SK-N-SH treated with all-trans-retinoic acid at 6 μM for 48 hours (cell line): Measurements from ENCODE around the gene INSR.

Experiments
- ATAC-seq: fragments of 200-7000 bp; cut with Tn5 transposase; 3 replicates; pipeline ENCODE4 v1.9.1; 2020; ENCODE audit warnings: mild to moderate bottlenecking, moderate library complexity
- ARNTL ChIP-seq: fragments of 450-650 bp; formaldehyde crosslinking; IDR thresholded peaks from 2 replicates; pipeline ENCODE4 v1.5.0; 2020; ENCODE audit warnings: low read depth, mild to moderate bottlenecking, moderate library complexity, borderline replicate concordance
- CREB5 ChIP-seq: fragments of 250-450 bp; sonication (Bioruptor Pico); IDR thresholded peaks from 2 replicates; pipeline ENCODE4 v1.5.1; 2020; ENCODE audit warnings: low read depth, mild to moderate bottlenecking, moderate library complexity
- CSDC2 ChIP-seq: fragments of 250-450 bp; sonication (Bioruptor Pico); IDR thresholded peaks from 2 replicates; pipeline ENCODE4 v1.5.0; 2020; ENCODE audit warnings: mild to moderate bottlenecking, moderate library complexity
- CSRNP3 ChIP-seq: fragments of 250-450 bp; sonication (Bioruptor Pico); IDR thresholded peaks from 2 replicates; pipeline ENCODE4 v1.5.1; 2021; ENCODE audit warnings: mild to moderate bottlenecking, moderate library complexity
- ESRRG ChIP-seq: fragments of 250-450 bp; sonication (Bioruptor Pico); IDR thresholded peaks from 2 replicates; pipeline ENCODE4 v1.6.1; 2021; ENCODE audit warnings: mild to moderate bottlenecking
- GLIS3 ChIP-seq: fragments of 250-450 bp; sonication (Bioruptor Pico); IDR thresholded peaks from 2 replicates; pipeline ENCODE4 v1.5.0; 2020; ENCODE audit warnings: mild to moderate bottlenecking, moderate library complexity
- ISL1 ChIP-seq: fragments of 250-450 bp; sonication (Bioruptor Pico); IDR thresholded peaks from 2 replicates; pipeline ENCODE4 v2.1.2; 2022; ENCODE audit warnings: mild to moderate bottlenecking, moderate library complexity
- OSR1 ChIP-seq: fragments of 250-450 bp; sonication (Bioruptor Pico); IDR thresholded peaks from 2 replicates; pipeline ENCODE4 v1.8.0; 2022; ENCODE audit warnings: moderate library complexity, mild to moderate bottlenecking, inconsistent platforms
- PATZ1 ChIP-seq: fragments of 250-450 bp; sonication (Bioruptor Pico); IDR thresholded peaks from 2 replicates; pipeline ENCODE4 v1.8.0; 2020; ENCODE audit warnings: mild to moderate bottlenecking, moderate library complexity, borderline replicate concordance
- POU6F1 ChIP-seq: fragments of 250-450 bp; sonication (Bioruptor Pico); IDR thresholded peaks from 2 replicates; pipeline ENCODE4 v1.8.0; 2021; ENCODE audit warnings: low read depth, mild to moderate bottlenecking, moderate library complexity, borderline replicate concordance
- PPARA ChIP-seq: fragments of 250-450 bp; sonication (Bioruptor Pico); IDR thresholded peaks from 2 replicates; pipeline ENCODE4 v1.5.0; 2020; ENCODE audit warnings: mild to moderate bottlenecking, borderline replicate concordance
- RARB ChIP-seq: fragments of 250-450 bp; sonication (Bioruptor Pico); IDR thresholded peaks from 2 replicates; pipeline ENCODE4 v1.8.0; 2021; ENCODE audit warnings: mild to moderate bottlenecking, moderate library complexity
- SNAI2 ChIP-seq: fragments of 250-450 bp; sonication (Bioruptor Pico); IDR thresholded peaks from 2 replicates; pipeline ENCODE4 v1.5.0; 2020; ENCODE audit warnings: mild to moderate bottlenecking, moderate library complexity
- TCF4 ChIP-seq: fragments of 250-450 bp; sonication (Bioruptor Pico); IDR thresholded peaks from 2 replicates; pipeline ENCODE4 v1.8.0; 2021; ENCODE audit warnings: mild to moderate bottlenecking, moderate library complexity, borderline replicate concordance
- TOX ChIP-seq: fragments of 250-450 bp; sonication (Bioruptor Pico); IDR thresholded peaks from 2 replicates; pipeline ENCODE4 v1.8.0; 2021; ENCODE audit warnings: mild to moderate bottlenecking, moderate library complexity, borderline replicate concordance
- TSHZ2 ChIP-seq: fragments of 250-450 bp; sonication (Bioruptor Pico); IDR thresholded peaks from 2 replicates; pipeline ENCODE4 v1.5.0; 2020; ENCODE audit warnings: mild to moderate bottlenecking, moderate library complexity
- ZC3H10 ChIP-seq: fragments of 250-450 bp; sonication (Bioruptor Pico); IDR thresholded peaks from 2 replicates; pipeline ENCODE4 v1.5.1; 2021; ENCODE audit warnings: mild to moderate bottlenecking, moderate library complexity
- ZFP3 ChIP-seq: fragments of 250-450 bp; sonication (Bioruptor Pico); IDR thresholded peaks from 2 replicates; pipeline ENCODE4 v1.5.0; 2020; ENCODE audit warnings: mild to moderate bottlenecking, moderate library complexity
- ZFP30 ChIP-seq: fragments of 450-650 bp; formaldehyde crosslinking; IDR thresholded peaks from 2 replicates; pipeline ENCODE4 v1.5.0; 2022; ENCODE audit warnings: mild to moderate bottlenecking, moderate library complexity
- ZNF565 ChIP-seq: fragments of 450-650 bp; formaldehyde crosslinking; conservative IDR thresholded peaks from 2 replicates; pipeline ENCODE4 v1.5.0; 2020; ENCODE audit warnings: low read depth, mild to moderate bottlenecking, moderate library complexity
- ZNF70 ChIP-seq: fragments of 450-650 bp; formaldehyde crosslinking; IDR thresholded peaks from 2 replicates; pipeline ENCODE4 v1.5.0; 2020; ENCODE audit warnings: mild to moderate bottlenecking, moderate library complexity
- ZNF8 ChIP-seq: fragments of 450-650 bp; formaldehyde crosslinking; IDR thresholded peaks from 2 replicates; pipeline ENCODE4 v1.5.0; 2020; ENCODE audit warnings: mild to moderate bottlenecking, moderate library complexity

Gene INSR

GRCh38 chr19:7288977-7289376 is 5.2 kb downstream of the INSR start:
- ATAC-seq, result no peak

GRCh38 chr19:7288131-7288530 is 6.1 kb downstream of the INSR start:
- no peak for TF ChIP-seq PPARA (CRISPR knock-in tag)
- TF ChIP-seq TSHZ2 (CRISPR knock-in tag), result no peak
- TF ChIP-seq GLIS3 (CRISPR knock-in tag), result no peak
- no peak for TF ChIP-seq CSDC2 (CRISPR knock-in tag)
- TF ChIP-seq SNAI2, result no peak
- TF ChIP-seq ZFP3 (CRISPR knock-in tag), result no peak
- no peak for TF ChIP-seq TOX (CRISPR knock-in tag)
- TF ChIP-seq POU6F1 (CRISPR knock-in tag), result no peak
- no peak for TF ChIP-seq ZNF8 (CRISPR knock-in tag)
- no peak for TF ChIP-seq TCF4
- no peak for TF ChIP-seq RARB (CRISPR knock-in tag)
- no peak for TF ChIP-seq ZC3H10 (CRISPR knock-in tag)
- TF ChIP-seq PATZ1 (CRISPR knock-in tag), result no peak
- TF ChIP-seq OSR1 (CRISPR knock-in tag), result no peak
- no peak for TF ChIP-seq ZNF70 (CRISPR knock-in tag)
- no peak for TF ChIP-seq ESRRG (CRISPR knock-in tag)
- no peak for TF ChIP-seq ZFP30 (CRISPR knock-in tag)
- no peak for TF ChIP-seq ZNF565 (CRISPR knock-in tag)
- no peak for TF ChIP-seq ISL1 (CRISPR knock-in tag)
- ATAC-seq, result no peak

More at GRCh38 chr19:7288977-7289376, 5.2 kb downstream of the INSR start:
- no peak for TF ChIP-seq ARNTL (CRISPR knock-in tag)

GRCh38 chr19:7287722-7288121 is 6.5 kb downstream of the INSR start:
- no peak for ATAC-seq
- TF ChIP-seq PATZ1 (CRISPR knock-in tag), result no peak
- no peak for TF ChIP-seq ZNF565 (CRISPR knock-in tag)
- TF ChIP-seq ESRRG (CRISPR knock-in tag), result no peak
- TF ChIP-seq TOX (CRISPR knock-in tag), result no peak
- TF ChIP-seq POU6F1 (CRISPR knock-in tag), result no peak
- no peak for TF ChIP-seq CSDC2 (CRISPR knock-in tag)
- TF ChIP-seq CSRNP3 (CRISPR knock-in tag), result no peak
- TF ChIP-seq ZFP30 (CRISPR knock-in tag), result no peak
- no peak for TF ChIP-seq RARB (CRISPR knock-in tag)
- TF ChIP-seq TCF4, result no peak
- no peak for TF ChIP-seq ZNF70 (CRISPR knock-in tag)
- TF ChIP-seq ARNTL (CRISPR knock-in tag), result no peak
- TF ChIP-seq OSR1 (CRISPR knock-in tag), result no peak
- TF ChIP-seq CREB5, result no peak
- TF ChIP-seq GLIS3 (CRISPR knock-in tag), result no peak
- no peak for TF ChIP-seq ZFP3 (CRISPR knock-in tag)
